Gastrocnemius medialis (tissue), 4 donors: ENCODE measurements around the gene STN1. TPM values are rescaled to one million over a fixed set of nuclear protein-coding genes. Genes with fewer than 3 reads are reported as not detected.

Experiments
- ATAC-seq, 2 donors: fragments of 150-250 bp; one replicate each; pipeline ENCODE4 v1.9.1; 2016
- DNase-seq, 2 donors: peaks; one replicate each; pipeline ENCODE4 v3.0.0-alpha.2; 2019
- H3K27ac ChIP-seq, 4 donors: fragments of 200-600 bp; sonication (generic); 1 replicate in 1 of 4; 2 replicates in 3 of 4; pipeline ENCODE4 v1.5.1; 2016 to 2018; ENCODE audit warnings: mild to moderate bottlenecking in 2 of 4, moderate library complexity in 1 of 4
- H3K27me3 ChIP-seq, 3 donors: fragments of 200-600 bp; sonication (generic) in 2 of 3; 1 replicate in 1 of 3; 2 replicates in 2 of 3; pipeline versions ENCODE4 v1.5.1 to v1.6.0; 2016 to 2019; ENCODE audit warnings: mild to moderate bottlenecking in 1 of 3, moderate library complexity in 1 of 3
- H3K36me3 ChIP-seq, 2 donors: fragments of 200-600 bp; sonication (generic) in 1 of 2; one replicate each; pipeline ENCODE4 v1.5.1; 2017 to 2018
- H3K4me1 ChIP-seq, 2 donors: fragments of 200-600 bp; sonication (generic) in 1 of 2; one replicate each; pipeline ENCODE4 v1.5.1; 2016 to 2017; ENCODE audit warnings: mild to moderate bottlenecking in 2 of 2
- H3K4me3 ChIP-seq, 4 donors: fragments of 200-600 bp; sonication (generic) in 3 of 4; 1 replicate in 1 of 4; 2 replicates in 3 of 4; pipeline ENCODE4 v1.5.1; 2016 to 2019; ENCODE audit warnings: mild to moderate bottlenecking in 2 of 4
- H3K9me3 ChIP-seq, 3 donors: fragments of 200-600 bp; sonication (generic) in 2 of 3; 1 replicate in 1 of 3; 2 replicates in 2 of 3; pipeline ENCODE4 v1.5.1; 2016 to 2019
- POLR2A ChIP-seq, 2 donors: fragments of 450-650 bp; IDR thresholded peaks; one replicate each; pipeline ENCODE4 v1.6.1; 2017; ENCODE audit warnings: antibody characterized with exemption in 2 of 2, mild to moderate bottlenecking in 2 of 2, moderate library complexity in 2 of 2
- in situ Hi-C, 4 donors: fragments of 200-750 bp; cut with MboI; loops; one replicate each; pipeline versions ENCODE4 v1.15.0 to v1.8.0; 2017; ENCODE audit warnings: low sequenced_read_pairs in 4 of 4
- intact Hi-C: fragments of 100-400 bp; cut with DNase I; formaldehyde crosslinking; loops from one replicate; pipeline ENCODE4 v1.15.1; 2023; ENCODE audit warnings: low total_unique reads
- total RNA-seq, 4 donors: library from RNA; depleted of rRNA; stranded (reverse); fragments of >200 nt; gene quantifications; one replicate each; pipeline versions ENCODE4 v1.1.0 to v1.2.3, GENCODE V29; 2016
- TF ChIP-seq, protein P1 (sequence below), 5 experiments: fragments of 450-650 bp in 3 of 5; fragments of 200-600 bp in 2 of 5; sonication (generic) in 2 of 5; IDR thresholded peaks in 4 of 5; conservative IDR thresholded peaks in 1 of 5; 1 replicate in 4 of 5; 2 replicates in 1 of 5; pipeline ENCODE4 v1.5.1; 2016 to 2019; ENCODE audit warnings: antibody characterized with exemption in 5 of 5, mild to moderate bottlenecking in 3 of 5, moderate library complexity in 3 of 5

The STN1 gene
- total RNA-seq, 4 donors from 2014 or later = 15.1 to 24.7 (median 20.5) TPM

DNA sequence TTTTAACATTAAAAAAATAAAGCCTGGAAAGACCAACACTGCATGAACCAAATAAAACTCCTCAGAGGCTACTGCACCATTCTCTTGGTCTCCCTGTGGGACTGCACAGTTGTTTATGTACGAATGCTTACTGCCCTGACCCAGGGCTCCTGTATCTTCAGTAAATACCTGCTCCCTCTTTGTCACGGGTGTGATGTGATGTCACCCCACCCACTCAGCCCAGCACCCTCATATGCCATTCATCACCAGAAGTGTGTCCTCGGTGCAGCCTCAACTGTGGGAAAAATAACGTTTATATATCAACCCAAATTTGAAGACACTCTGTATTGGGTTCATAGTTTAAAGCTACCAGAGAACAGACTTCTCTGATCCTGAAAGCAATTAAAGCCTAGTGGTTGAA is 48.6 kb downstream of the STN1 start:
- no peak for DNase-seq
- in situ Hi-C loops (loop anchor here in 1 of 4 donors (25.0 kb wide), 1 partner anchor 282 kb away; no protein-coding TSS in a partner anchor), intact Hi-C loops (no loop called here)
- Histone ChIP-seq H3K4me3 (no peak overlapping the region), H3K27me3 (no peaks in the 10 kb centered on the region), H3K4me1 (no peaks in the 10 kb centered on the region), H3K36me3 (no peaks in the 10 kb centered on the region), H3K9me3 (no peaks in the 10 kb centered on the region), H3K27ac (no peak overlapping the region)
- TF ChIP-seq, protein P1, sequence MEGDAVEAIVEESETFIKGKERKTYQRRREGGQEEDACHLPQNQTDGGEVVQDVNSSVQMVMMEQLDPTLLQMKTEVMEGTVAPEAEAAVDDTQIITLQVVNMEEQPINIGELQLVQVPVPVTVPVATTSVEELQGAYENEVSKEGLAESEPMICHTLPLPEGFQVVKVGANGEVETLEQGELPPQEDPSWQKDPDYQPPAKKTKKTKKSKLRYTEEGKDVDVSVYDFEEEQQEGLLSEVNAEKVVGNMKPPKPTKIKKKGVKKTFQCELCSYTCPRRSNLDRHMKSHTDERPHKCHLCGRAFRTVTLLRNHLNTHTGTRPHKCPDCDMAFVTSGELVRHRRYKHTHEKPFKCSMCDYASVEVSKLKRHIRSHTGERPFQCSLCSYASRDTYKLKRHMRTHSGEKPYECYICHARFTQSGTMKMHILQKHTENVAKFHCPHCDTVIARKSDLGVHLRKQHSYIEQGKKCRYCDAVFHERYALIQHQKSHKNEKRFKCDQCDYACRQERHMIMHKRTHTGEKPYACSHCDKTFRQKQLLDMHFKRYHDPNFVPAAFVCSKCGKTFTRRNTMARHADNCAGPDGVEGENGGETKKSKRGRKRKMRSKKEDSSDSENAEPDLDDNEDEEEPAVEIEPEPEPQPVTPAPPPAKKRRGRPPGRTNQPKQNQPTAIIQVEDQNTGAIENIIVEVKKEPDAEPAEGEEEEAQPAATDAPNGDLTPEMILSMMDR (IDR thresholded peaks at IDR 0.05 in 4 of 5, conservative IDR thresholded peaks at IDR 0.05 in 1 of 5) = no peak
- TF ChIP-seq POLR2A (IDR thresholded peaks at IDR 0.05) = no peak
- ATAC-seq = no peak

DNA sequence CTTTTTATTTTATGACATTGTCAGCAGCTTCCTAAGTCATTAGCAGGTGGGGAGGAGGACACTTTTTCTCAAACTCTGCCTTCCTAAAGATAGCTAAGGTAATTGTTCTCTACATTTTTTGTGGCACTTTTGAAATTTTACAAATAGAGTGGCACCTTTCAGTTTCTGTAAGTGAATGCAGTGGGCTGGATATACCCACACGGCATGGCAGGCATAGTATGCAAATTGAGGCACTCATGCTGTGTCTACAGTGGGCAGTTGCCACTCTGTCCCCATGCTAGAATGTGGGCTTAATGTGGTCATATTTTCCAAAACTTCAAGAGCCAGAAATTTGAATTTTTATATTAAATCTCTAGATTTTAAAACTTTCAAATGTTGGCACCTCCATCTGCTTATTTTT is 49.8 kb downstream of the STN1 start:
- ATAC-seq (no peak), DNase-seq (no peak)
- H3K36me3 ChIP-seq = no peaks in the 10 kb centered on the region
- H3K9me3 ChIP-seq = no peaks in the 10 kb centered on the region
- H3K27ac ChIP-seq = no peak overlapping the region
- intact Hi-C loops (no loop called here), in situ Hi-C loops (loop anchor here in 1 of 4 donors (25.0 kb wide), 1 partner anchor 281 kb away; no protein-coding TSS in a partner anchor)
- no peaks in the 10 kb centered on the region for H3K27me3 ChIP-seq
- no peak overlapping the region for H3K4me3 ChIP-seq
- H3K4me1 ChIP-seq = no peaks in the 10 kb centered on the region
- TF ChIP-seq, protein P1 (IDR thresholded peaks at IDR 0.05 in 4 of 5, conservative IDR thresholded peaks at IDR 0.05 in 1 of 5) = no peak
- no peak for TF ChIP-seq POLR2A (IDR thresholded peaks at IDR 0.05)

DNA sequence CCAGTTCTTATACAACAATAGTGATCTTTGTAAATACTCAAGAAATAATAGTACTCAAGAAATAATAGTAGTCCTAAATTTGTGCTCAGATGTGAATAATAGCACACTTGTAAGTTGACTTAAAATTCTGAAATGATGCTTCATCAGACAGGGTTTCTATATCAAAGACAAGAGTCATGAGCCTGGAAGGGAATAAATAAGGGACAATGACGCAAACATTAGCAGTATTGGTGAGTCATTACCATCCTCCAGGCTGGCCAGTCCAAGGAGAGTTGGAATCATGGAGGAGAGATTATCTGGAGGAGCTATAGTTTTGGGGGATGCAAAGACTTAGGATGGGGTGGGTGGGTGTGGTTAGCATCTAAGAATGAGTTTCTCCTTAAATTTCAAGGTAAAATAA is 56.5 kb downstream of the STN1 start:
- Histone ChIP-seq H3K36me3 (no peaks in the 10 kb centered on the region), H3K27me3 (no peaks in the 10 kb centered on the region), H3K4me3 (no peak overlapping the region), H3K4me1 (no peaks in the 10 kb centered on the region), H3K27ac (no peak overlapping the region), H3K9me3 (no peaks in the 10 kb centered on the region)
- intact Hi-C loops (no loop called here), in situ Hi-C loops (loop anchor here (5.0 to 25.0 kb wide), 2 partner anchors 149 to 274 kb away; no protein-coding TSS in a partner anchor)
- TF ChIP-seq POLR2A (IDR thresholded peaks at IDR 0.05) = no peak
- TF ChIP-seq, protein P1 (IDR thresholded peaks at IDR 0.05 in 4 of 5, conservative IDR thresholded peaks at IDR 0.05 in 1 of 5) = no peak
- ATAC-seq (no peak), DNase-seq (no peak)

DNA sequence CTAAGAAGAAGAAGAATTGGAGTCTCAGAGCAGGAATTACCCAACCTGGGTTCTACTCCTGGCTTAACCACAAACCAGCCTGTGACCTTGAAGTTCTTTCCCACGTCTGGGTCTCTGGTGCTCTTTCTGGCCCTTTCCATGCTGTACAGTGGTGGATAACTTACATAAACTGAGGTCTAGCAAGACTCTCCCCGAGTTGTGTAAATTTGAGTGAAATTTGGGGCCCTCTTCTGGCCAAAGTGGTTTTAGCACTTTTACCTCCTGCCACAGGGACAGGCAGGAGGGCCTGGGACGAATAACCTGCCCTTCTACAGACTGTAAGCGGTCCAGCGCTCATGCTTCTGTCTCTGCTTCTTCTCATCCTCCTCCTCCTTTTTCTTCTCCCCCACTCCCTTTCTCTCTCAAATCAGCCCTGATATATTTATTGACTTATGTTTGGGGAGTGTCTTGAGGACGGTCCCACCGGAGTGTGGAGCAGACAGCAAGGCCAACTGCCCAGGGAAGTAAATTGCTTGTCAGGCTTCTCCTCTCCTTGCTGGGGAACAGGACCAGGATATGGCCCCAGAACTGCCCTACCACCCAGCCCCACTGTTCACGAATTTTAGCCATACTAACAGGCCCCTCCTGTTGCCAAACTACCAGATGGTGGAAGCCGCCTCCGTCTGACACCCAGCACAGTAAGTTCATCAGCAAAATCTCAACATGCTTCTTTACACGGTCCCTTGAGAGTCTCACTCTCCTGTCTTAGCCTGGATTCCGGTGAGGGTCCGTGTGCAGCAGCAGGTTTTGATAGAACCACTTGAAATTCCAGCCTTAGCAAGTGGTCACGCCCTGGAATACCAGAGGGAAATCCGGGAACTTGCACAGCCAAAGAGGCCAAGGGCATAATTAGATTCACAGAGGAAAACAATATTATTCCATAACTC is 58.6 kb downstream of the STN1 start:
- peak; percentile 35 to 59 for DNase-seq
- intact Hi-C loops = loop anchor here (1.0 to 5.0 kb wide), 3 partner anchors 42 to 262 kb away; no protein-coding TSS in a partner anchor
- in situ Hi-C loops = loop anchor here (5.0 to 25.0 kb wide), 2 partner anchors 147 to 272 kb away; no protein-coding TSS in a partner anchor

More for the DNA sequence above, 58.6 kb downstream of the STN1 start:
- Histone ChIP-seq H3K4me1 (peaks cover 5% of the 10 kb centered on the region in 2 donors), H3K36me3 (no peaks in the 10 kb centered on the region), H3K27ac (peak overlapping the region in 1 of 4 donors; percentile 4), H3K9me3 (no peaks in the 10 kb centered on the region), H3K4me3 (no peak overlapping the region), H3K27me3 (no peaks in the 10 kb centered on the region)
- TF ChIP-seq, protein P1 (IDR thresholded peaks at IDR 0.05 in 4 of 5, conservative IDR thresholded peaks at IDR 0.05 in 1 of 5) = peak; percentile 80 to 85 (median 83)
- no peak for TF ChIP-seq POLR2A (IDR thresholded peaks at IDR 0.05)
- peak; percentile 57 to 71 for ATAC-seq
